Pancreas (tissue), 10 donors: ENCODE results near the gene SSH3. TPM values are rescaled to one million over a fixed set of nuclear protein-coding genes. Genes with fewer than 3 reads are reported as not detected.

Source experiments
- ATAC-seq, 4 donors: fragments of 200-7000 bp; cut with Tn5 transposase; one replicate each; pipeline versions ENCODE4 v1.8.0 to v1.9.1; 2020; ENCODE audit warnings: mild to moderate bottlenecking in 4 of 4, moderate library complexity in 4 of 4
- DNase-seq, 6 donors: peaks; one replicate each; pipeline ENCODE4 v3.0.0-alpha.2; 2020
- FAIRE-seq: peaks from 2 replicates; lab custom pipeline; 2012; peaks lifted over from hg19 to GRCh38; lab: Jason Lieb, UNC
- H3K27ac ChIP-seq, 4 donors: fragments of 200-600 bp; sonication (generic); 1 replicate in 3 of 4; 2 replicates in 1 of 4; pipeline versions ENCODE4 v1.5.0 to v1.8.0; 2020
- H3K27me3 ChIP-seq, 4 donors: fragments of 200-600 bp; one replicate each; pipeline ENCODE4 v1.8.0; 2021
- H3K36me3 ChIP-seq, 3 donors: fragments of 200-600 bp; sonication (generic) in 1 of 3; one replicate each; pipeline versions ENCODE4 v1.5.0 to v1.8.0; 2020 to 2021
- H3K4me1 ChIP-seq, 3 donors: fragments of 200-600 bp; one replicate each; pipeline ENCODE4 v1.8.0; 2021
- H3K4me3 ChIP-seq, 4 donors: fragments of 200-600 bp; sonication (generic) in 2 of 4; one replicate each; pipeline versions ENCODE4 v1.5.0 to v1.8.0; 2020 to 2021
- H3K9me3 ChIP-seq, 4 donors: fragments of 200-600 bp; one replicate each; pipeline ENCODE4 v1.8.0; 2021
- WGBS, 2 donors: extraction: QIAGEN DNeasy Blood & Tissue Kit; methylation state at CpG; one replicate each; pipeline ENCODE4 v1.1.7; 2013; 5-methylcytosine and 5-hydroxymethylcytosine counted together
- intact Hi-C, 3 donors: fragments of 100-400 bp; cut with DNase I; formaldehyde crosslinking; loops; one replicate each; pipeline versions ENCODE4 v1.11.1 to v1.14.2; 2022
- polyA plus RNA-seq, 2 donors: library from polyadenylated mRNA; stranded (reverse); fragments of 200-250 nt; gene quantifications; one replicate each; pipeline ENCODE4 v1.2.3, GENCODE V29; 2013
- total RNA-seq, 6 donors: library from RNA; stranded (reverse); fragmentation: NEBNext Ultra II Directional in 4 of 6; extraction: Animal tissue kit (Norgen Biotek cat#: 25700) in 4 of 6; gene quantifications; one replicate each; pipeline versions ENCODE4 v1.2.1 to v1.2.4, GENCODE V29; 2021 to 2023
- TF ChIP-seq, protein P1 (sequence below), 4 donors: fragments of 200-600 bp; sonication (generic) in 3 of 4; IDR thresholded peaks; one replicate each; pipeline versions ENCODE4 v1.5.0 to v1.8.0; 2021; ENCODE audit warnings: antibody characterized with exemption in 4 of 4
- donor health status: healthy with polysubstance abuse.
- donor health status: DM: no; HTN: no; CAD: no; lungs with moderate emphysema.
- donor health status: DM: no; HTN: no; CAD: no.
- donor health status: control.
- donor health status: control.
- donor health status: Bipolar disorder and iron deficiency.
- donor health status: DM: yes; HTN: yes; CAD: no.
- donor health status: DM: no; HTN: no; CAD: no.
- donor health status: DM: no; HTN: no; CAD: no.
- donor health status: DM: yes; HTN: yes; CAD: no.

Gene SSH3
- total and polyA plus RNA-seq, 8 donors, result 15.2 to 29.2 (median 23.3) TPM

DNA sequence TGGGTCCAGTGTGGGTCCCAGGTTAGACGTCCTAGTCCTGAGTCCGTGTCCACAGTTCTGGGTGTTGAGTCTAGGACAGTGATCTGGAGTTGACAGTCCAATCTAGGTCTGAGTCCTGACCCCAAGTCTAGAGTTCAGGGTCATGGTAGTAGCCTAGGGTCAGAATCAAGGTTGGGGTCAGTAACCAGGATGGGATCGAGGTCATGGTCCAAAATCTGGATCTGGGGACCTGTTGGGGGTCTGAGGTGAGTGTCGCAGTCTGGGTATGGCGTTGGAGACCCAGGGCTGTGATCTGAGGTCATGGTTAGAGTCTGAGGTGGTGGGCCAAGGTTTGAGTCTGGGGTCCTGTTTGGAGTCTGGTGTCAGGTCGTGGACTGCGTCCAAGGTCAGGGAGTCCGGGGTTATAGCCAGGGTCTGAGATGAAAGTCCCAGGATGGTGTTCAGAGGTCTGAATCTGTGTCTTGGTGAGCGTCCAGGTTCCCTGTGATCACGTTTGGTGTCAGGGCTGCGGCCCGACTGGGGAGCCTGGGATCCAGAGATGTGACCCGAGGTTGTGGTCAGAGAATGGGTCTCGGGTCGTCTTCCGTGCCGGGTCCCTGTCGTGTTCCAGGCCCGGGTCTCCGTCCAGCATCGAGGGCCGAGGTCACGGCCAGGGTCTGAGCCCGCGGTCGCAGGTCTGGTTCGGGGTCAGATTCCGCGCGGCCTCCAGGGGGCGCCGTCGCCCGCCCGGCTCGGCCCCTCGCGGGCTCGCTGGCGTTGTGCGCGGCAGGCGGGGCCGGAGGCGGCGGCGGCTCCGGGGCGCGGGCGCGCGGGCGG is 37.5 kb upstream of the SSH3 start:
- peaks cover 21 to 30% (median 29%) of the 10 kb centered on the region in 3 donors for H3K4me1 ChIP-seq
- H3K9me3 ChIP-seq, result no peaks in the 10 kb centered on the region
- TF ChIP-seq, protein P1, sequence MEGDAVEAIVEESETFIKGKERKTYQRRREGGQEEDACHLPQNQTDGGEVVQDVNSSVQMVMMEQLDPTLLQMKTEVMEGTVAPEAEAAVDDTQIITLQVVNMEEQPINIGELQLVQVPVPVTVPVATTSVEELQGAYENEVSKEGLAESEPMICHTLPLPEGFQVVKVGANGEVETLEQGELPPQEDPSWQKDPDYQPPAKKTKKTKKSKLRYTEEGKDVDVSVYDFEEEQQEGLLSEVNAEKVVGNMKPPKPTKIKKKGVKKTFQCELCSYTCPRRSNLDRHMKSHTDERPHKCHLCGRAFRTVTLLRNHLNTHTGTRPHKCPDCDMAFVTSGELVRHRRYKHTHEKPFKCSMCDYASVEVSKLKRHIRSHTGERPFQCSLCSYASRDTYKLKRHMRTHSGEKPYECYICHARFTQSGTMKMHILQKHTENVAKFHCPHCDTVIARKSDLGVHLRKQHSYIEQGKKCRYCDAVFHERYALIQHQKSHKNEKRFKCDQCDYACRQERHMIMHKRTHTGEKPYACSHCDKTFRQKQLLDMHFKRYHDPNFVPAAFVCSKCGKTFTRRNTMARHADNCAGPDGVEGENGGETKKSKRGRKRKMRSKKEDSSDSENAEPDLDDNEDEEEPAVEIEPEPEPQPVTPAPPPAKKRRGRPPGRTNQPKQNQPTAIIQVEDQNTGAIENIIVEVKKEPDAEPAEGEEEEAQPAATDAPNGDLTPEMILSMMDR (IDR thresholded peaks at IDR 0.05), result peak; percentile 56 to 77 (median 68)
- peak overlapping the region in 3 of 4 donors; percentile 18 to 67 (median 42) for H3K27ac ChIP-seq
- H3K36me3 ChIP-seq, result no peaks in the 10 kb centered on the region
- peak overlapping the region in 2 of 4 donors; percentile 28 to 92 for H3K4me3 ChIP-seq
- intact Hi-C loops, result loop anchor here in 2 of 3 donors (5.0 kb wide), 2 partner anchors 46 to 111 kb away; no protein-coding TSS in a partner anchor
- FAIRE-seq (no peak), ATAC-seq (peak; percentile 69 to 78 (median 74)), DNase-seq (peak; percentile 66 to 96 (median 84))
- 7 to 18% methylated on average over 24 to 54 of the region's 54 CpGs for WGBS, 2 donors
- no peaks in the 10 kb centered on the region for H3K27me3 ChIP-seq

DNA sequence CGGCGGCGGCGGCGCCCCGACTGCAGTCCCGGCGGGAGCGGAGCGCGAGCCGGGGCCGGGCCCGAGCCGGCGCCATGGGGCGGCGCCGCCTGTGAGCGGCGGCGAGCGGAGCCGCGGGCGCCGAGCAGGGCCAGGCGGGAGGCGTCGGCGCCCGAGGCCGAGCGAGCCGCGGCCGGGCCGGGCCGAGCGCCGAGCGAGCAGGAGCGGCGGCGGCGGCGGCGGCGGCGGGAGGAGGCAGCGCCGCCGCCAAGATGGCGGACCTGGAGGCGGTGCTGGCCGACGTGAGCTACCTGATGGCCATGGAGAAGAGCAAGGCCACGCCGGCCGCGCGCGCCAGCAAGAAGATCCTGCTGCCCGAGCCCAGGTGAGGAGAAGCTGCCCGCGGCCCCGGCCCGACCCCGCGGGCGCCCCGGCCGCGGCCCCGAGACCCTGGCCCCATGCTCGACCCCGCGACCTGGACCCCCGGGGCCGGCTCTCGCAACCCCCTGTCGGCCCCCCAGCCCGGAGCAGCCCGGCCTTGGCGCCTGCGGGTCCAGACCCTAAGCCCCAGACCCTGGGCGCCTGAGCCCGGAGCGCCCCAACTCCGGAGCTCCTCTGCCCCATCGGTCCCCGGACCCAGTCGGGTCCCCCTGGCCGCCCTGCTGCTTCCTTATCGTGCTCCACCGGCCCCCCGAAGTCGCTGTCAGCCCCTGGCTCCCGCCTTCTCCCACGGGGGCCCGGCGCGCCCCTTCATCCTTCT is 36.7 kb upstream of the SSH3 start, which contains the start of gene GRK2:
Gene GRK2, plus strand, starts transcription at position 25 of the 739 bp plus-strand sequence. Its CDS starts 227 bp downstream, at position 252.
- intact Hi-C loops, result loop anchor here in 2 of 3 donors (5.0 kb wide), 2 partner anchors 46 to 111 kb away; no protein-coding TSS in a partner anchor
- Histone ChIP-seq H3K36me3 (no peaks in the 10 kb centered on the region), H3K4me3 (peak within 1 kb of the TSS; percentile 83 to 96 (median 94)), H3K4me1 (peaks cover 21 to 30% (median 29%) of the 10 kb centered on the region in 3 donors), H3K9me3 (no peaks in the 10 kb centered on the region), H3K27ac (peak within 1 kb of the TSS; percentile 42 to 78 (median 58)), H3K27me3 (no peaks in the 10 kb centered on the region)
- TF ChIP-seq, protein P1 (IDR thresholded peaks at IDR 0.05), result no peak
- FAIRE-seq (no peak), ATAC-seq (peak in 3 of 4 donors; percentile 2 to 57 (median 34)), DNase-seq (peak in 5 of 6 donors; percentile 40 to 86 (median 72))
- 1% methylated on average over 23 to 103 of the region's 103 CpGs for WGBS, 2 donors

DNA sequence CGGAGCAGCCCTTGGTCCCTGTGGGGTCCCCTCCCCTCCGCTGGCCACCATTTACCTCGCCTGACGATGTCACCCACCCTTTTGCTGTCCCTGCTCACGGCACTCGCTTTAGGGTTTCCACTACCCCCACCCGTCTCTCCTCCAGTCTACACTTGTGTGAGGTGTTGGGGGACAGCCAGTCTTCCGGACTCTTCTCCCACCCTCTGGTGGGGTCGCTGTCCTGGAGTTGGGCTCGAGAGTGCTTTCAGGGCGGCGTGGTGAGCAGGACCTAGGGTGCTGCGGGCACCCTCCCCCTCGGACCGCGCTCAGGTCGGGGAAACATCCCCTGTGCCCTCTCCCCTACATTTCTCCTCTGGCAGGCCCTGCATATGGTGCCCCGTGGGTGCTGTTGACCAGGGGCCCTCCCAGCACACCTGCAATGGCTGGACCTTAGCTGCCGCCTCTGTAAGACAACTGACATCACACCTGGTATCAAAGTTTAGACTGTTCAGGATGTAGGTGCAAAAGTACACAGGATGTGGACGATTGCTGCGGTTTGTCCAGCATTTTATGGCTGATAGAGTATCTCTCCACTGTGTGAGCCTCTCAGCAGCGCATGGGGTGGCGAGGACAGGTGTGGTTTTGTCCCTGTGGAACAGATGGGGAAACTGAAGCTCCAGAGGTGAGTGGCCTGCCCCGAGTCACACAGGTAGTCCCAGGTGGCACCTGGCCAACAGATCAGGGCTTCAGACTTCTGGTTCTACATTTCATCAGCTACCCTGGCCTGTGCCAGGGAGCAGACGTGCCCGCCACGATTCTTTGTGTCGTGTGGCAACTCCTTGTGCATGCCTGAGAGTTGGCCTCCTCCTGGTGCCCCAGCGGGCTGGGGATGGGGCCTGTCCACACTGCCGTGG is 35.9 kb upstream of the SSH3 start:
- ATAC-seq, result peak in 3 of 4 donors; percentile 3 to 14 (median 7)
- intact Hi-C loops, result loop anchor here in 2 of 3 donors (5.0 kb wide), 2 partner anchors 45 to 110 kb away; no protein-coding TSS in a partner anchor
- peaks cover 21 to 30% (median 29%) of the 10 kb centered on the region in 3 donors for H3K4me1 ChIP-seq

More for the DNA sequence above, 35.9 kb upstream of the SSH3 start:
- Histone ChIP-seq H3K27ac (peak overlapping the region in 3 of 4 donors; percentile 46 to 78 (median 69)), H3K36me3 (no peaks in the 10 kb centered on the region), H3K27me3 (no peaks in the 10 kb centered on the region), H3K9me3 (no peaks in the 10 kb centered on the region), H3K4me3 (peak overlapping the region; percentile 83 to 96 (median 94))
- DNase-seq, result peak in 5 of 6 donors; percentile 42 to 82 (median 74)
- WGBS, 2 donors, result 11% methylated on average over 30 of the region's 30 CpGs
- TF ChIP-seq, protein P1 (IDR thresholded peaks at IDR 0.05), result no peak
- no peak for FAIRE-seq
